Loucy (cell line): ENCODE data around the gene ASXL1.

Experiments used
- CTCF ChIP-seq: fragments of 200-600 bp; sonication (generic); conservative IDR thresholded peaks from 2 replicates; pipeline ENCODE4 v1.5.1; 2014; ENCODE audit warnings: mild to moderate bottlenecking, antibody characterized with exemption, low read length
- EZH2phosphoT487 ChIP-seq: fragments of 200-600 bp; IDR thresholded peaks from 2 replicates; pipeline ENCODE4 v1.6.1; 2018; ENCODE audit warnings: antibody characterized with exemption, mild to moderate bottlenecking, moderate library complexity, borderline replicate concordance

- TF ChIP-seq CTCF, result 0 out of 2 replicates have a peak, but pooled peaks have one; percentile 22
- TF ChIP-seq EZH2phosphoT487, result no peak
Observed at GRCh38 chr20:32451682-32452461, 93.7 kb downstream of the ASXL1 start.
